ENCODE results near the gene FBXL14.

- TF ChIP-seq CTCF (IDR thresholded peaks at IDR 0.05) (no peak), POLR2A (IDR thresholded peaks at IDR 0.05) (no peak)
Measured at GRCh38 chr12:1553987-1554982, 40.1 kb downstream of the FBXL14 start.
